HG03139 (cell line): ENCODE data around the gene UNKL.

ENCODE experiments used
- ATAC-seq: cut with Tn5 transposase; IDR thresholded peaks from one replicate; pipeline ENCODE4 v1.9.1; 2021; ENCODE audit not compliant: unreplicated experiment

UNKL gene

DNA sequence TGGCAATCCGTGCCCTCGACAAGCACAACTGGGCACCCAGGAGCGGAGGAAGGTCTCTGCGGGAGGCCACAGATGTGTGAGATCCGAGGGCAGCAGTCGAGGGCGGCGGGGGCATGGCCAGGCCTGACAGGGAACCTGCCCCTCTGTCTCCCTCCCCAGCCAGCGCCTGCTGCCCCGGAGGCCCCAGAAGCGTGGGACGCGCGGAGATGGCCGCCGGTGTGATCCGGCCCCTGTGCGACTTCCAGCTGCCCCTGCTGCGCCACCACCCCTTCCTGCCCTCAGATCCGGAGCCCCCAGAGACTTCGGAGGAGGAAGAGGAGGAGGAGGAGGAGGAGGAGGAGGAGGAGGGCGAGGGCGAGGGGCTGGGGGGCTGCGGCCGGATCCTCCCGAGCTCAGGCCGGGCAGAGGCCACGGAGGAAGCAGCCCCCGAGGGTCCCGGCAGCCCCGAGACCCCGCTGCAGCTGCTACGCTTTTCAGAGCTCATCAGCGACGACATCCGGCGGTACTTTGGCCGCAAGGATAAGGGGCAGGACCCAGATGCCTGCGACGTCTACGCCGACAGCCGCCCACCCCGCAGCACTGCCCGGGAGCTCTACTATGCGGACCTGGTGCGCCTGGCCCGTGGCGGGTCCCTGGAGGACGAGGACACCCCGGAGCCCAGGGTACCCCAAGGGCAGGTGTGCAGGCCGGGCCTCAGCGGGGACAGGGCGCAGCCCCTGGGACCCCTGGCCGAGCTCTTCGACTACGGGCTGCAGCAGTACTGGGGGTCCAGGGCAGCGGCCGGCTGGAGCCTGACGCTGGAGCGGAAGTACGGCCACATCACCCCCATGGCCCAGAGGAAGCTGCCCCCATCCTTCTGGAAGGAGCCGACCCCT is 18.1 kb upstream of the UNKL start:
- ATAC-seq: no peak

GRCh38 chr16:1431497-1432270 is 17.2 kb upstream of the UNKL start:
- ATAC-seq: no peak

DNA sequence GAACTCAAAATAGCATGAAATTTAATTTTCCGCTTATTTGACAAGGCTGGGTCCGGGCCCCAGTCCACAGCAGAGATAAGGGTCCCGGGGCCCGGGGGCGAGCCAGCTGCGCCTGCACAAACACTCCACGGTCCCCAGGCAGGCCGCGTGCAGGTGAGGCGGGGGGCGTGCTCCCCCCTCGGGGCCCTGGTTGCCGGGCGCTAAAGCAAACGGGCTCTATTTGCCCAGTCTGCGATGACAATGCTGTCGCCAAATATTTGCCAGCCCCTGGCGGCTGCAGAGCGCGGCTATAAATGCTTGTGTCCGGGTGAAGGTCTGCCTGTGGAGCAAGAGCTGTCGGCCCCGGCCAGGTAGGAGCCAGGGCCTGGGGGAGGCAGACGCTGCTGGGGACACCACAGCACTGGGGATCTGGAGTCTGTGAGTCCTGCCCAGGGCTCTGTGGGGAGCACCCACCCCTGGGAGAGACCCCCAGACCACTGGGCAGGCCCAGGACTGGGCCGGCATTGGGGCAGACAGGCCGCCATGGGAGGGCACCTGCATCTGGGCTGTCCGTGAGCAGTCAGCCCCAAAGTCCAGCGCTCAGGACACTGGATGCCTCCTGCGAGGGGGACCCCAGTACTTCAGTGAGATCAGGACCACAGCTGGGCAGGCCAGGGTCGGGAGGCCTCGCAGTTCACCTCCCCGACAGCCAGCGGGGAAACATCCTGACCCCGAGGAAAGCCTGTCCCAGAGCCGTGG is 16.4 kb upstream of the UNKL start, which contains the start of gene PERCC1:
Gene PERCC1, plus strand, starts transcription at position 320 of the 738 bp plus-strand sequence. CDS start 1,516 bp downstream, outside the sequence.
- no peak for ATAC-seq

DNA sequence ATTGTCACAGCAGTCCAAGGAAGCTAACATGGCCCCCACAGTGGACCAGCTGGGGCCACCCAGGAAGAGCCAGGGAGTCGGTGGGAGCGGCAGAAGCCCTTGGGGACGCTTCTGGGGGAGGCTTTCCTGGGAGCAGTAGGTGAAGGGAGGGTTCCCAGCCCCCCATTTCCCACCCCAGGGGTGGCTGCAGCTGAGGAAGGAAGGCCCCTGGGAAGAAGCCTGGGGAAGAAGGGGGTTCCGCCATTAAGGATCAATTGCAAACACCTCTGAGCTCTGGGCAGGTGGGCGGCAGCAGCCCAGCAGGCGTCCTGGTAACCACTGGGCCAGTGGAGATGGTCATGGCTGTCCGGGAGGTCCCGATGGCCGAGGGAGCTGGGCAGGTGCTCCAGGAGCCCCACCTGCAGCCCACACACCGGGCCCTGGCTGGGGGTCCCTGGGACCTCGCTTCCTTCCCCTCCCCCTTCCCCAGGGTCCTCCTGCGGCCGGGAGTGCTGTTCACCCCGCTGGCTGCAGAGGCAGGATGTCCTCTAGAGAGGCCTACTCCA is 15.8 kb upstream of the UNKL start:
- no peak for ATAC-seq

GRCh38 chr16:1429631-1430030 is 15.1 kb upstream of the UNKL start:
- ATAC-seq: no peak

GRCh38 chr16:1429012-1429411 is 14.5 kb upstream of the UNKL start:
- ATAC-seq: no peak

GRCh38 chr16:1428511-1428910 is 14.0 kb upstream of the UNKL start:
- no peak for ATAC-seq

- no peak for ATAC-seq
Measured at GRCh38 chr16:1427473-1428461, 13.3 kb upstream of the UNKL start.

DNA sequence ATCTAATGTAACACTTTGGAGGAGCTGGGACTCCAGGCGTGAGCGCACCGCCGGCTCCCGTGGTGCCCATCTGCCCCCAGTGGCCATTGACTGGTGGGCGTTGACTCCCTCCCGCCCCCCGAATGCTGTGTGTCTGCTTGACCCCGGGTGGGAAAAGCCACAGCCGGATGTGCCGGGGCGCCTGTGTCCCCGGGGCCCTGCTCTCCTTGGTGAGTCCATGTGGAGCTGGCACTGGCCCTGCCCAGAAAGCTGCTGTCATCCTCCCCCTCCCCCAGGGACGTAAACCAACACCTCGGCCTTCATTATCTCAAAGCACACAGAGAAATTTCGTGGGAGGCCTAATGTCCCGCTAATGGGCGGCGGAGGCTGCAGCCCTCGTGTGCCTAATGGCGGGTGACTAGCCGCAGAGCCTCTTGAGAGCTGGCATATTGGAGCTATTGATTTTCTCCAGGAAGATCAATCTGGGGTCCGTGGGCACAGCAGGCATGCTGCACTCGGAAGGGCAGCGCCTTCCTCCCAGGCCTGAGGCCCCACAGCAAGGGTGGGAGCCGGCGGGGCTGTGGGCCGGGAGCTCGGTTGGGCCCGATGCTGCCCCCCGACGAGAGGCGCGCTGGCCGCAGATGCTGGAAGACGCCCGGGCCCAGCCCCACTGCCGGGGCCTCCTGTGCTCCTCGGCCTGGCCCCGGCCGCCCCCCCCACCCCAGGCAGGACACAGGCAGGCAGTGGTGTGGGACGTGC is 12.4 kb upstream of the UNKL start:
- ATAC-seq: no peak

GRCh38 chr16:1425616-1426370 is 11.3 kb upstream of the UNKL start:
- ATAC-seq: no peak

DNA sequence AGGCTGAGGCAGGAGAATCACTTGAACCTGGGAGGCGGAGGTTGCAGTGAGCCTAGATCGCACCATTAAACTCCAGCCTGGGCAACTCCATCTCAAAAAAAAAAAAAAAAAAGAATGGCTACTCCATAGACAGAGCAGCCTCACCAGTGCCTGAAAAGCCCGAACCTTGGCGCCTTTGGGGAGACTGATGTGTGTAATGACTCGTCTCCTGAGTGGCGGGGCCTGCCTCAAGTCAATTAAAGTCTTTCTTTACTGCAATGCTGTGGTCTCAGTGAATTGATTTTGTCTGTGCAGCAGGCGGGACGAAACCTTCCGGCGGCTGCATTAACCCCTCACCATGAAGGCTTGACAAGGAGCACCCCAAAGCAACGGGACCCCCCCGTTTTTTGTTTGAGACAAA is 9.5 kb upstream of the UNKL start:
- ATAC-seq: no peak

DNA sequence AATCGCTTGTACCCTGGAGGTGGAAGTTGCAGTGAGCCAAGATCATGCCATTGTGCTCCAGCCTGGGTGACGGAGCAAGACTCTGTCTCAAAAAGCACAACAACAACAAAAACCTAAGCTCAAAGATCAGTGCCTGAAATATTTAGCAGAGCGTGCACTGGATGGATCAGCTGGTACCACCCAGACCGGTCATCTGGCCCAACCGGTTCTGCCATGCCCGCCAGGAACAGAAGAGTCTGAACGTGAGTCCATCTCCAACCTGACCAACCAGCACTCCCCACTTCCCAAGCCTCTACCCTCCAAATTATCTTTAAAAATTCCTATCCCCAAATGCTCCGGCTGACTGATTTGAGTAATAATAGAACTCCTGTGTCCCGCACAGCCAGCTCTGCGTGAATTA is 7.6 kb upstream of the UNKL start:
- ATAC-seq: no peak

- ATAC-seq: peak; percentile 6
Measured at GRCh38 chr16:1420111-1420539, 5.6 kb upstream of the UNKL start.

GRCh38 chr16:1416521-1416941 is 2.0 kb upstream of the UNKL start:
- no peak for ATAC-seq

GRCh38 chr16:1413684-1414531 is 596 bp downstream of the UNKL start:
- ATAC-seq: no peak

DNA sequence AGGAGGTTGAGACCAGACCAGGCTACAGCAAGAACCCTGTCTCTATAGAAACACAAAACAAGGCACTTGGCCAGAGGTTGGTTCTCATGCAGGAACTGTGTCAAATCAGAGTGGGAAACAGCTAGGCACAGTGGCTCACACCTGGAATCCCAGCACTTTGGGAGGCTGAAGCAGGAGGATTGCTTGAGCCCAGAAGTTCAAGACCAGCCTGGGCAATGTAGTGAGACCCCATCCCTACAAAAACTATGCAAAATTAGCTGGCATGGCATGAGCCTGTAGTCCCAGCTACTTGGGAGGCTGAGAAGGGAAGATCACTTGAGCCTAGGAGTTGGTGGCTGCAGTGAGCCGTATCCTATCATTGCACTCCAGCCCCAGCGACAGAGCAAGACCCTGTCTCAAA is 1.7 kb downstream of the UNKL start:
- no peak for ATAC-seq

GRCh38 chr16:1408171-1408837 is 6.2 kb downstream of the UNKL start:
- peak; percentile 70 for ATAC-seq
